Kasumi-1 (cell line): ENCODE measurements around the gene SPATA31D4.
"Not testable (repeated sequence)": the region's sequence is repeated elsewhere in the genome, so short reads cannot be mapped to it uniquely, and the experiment has no call there.

Experiments used
- DNase-seq, 2 experiments: peaks; one replicate each; lab custom pipeline; 2025; lab: John Stamatoyannopoulos, UW

The SPATA31D4 gene

GRCh38 chr9:81928305-81928704 lies at the start of gene SPATA31D4:
TSS of gene SPATA31D4 (plus strand) at chr9:81928428. CDS start at chr9:81928514, 86 bp downstream.
- DNase-seq = not testable (repeated sequence)

GRCh38 chr9:81878530-81878929 lies 49.7 kb upstream of the SPATA31D4 start:
- no peak for DNase-seq

- DNase-seq = no peak
Measured at GRCh38 chr9:81879501-81879916, 48.7 kb upstream of the SPATA31D4 start.

- DNase-seq = no peak
Measured at GRCh38 chr9:81885602-81886001, 42.6 kb upstream of the SPATA31D4 start.

GRCh38 chr9:81886665-81887064 lies 41.6 kb upstream of the SPATA31D4 start:
- no peak for DNase-seq

- no peak for DNase-seq
Measured at GRCh38 chr9:81890104-81890503, 38.1 kb upstream of the SPATA31D4 start.

- DNase-seq = no peak
Measured at GRCh38 chr9:81892440-81892839, 35.8 kb upstream of the SPATA31D4 start.

- no peak for DNase-seq
Measured at GRCh38 chr9:81893929-81894328, 34.3 kb upstream of the SPATA31D4 start.

- no peak for DNase-seq
Measured at GRCh38 chr9:81894891-81895290, 33.3 kb upstream of the SPATA31D4 start.

- DNase-seq = no peak
Measured at GRCh38 chr9:81896070-81896469, 32.2 kb upstream of the SPATA31D4 start.

GRCh38 chr9:81898851-81899250 lies 29.4 kb upstream of the SPATA31D4 start:
- DNase-seq = no peak

GRCh38 chr9:81902196-81902595 lies 26.0 kb upstream of the SPATA31D4 start:
- DNase-seq = no peak

- no peak for DNase-seq
Measured at GRCh38 chr9:81902626-81903025, 25.6 kb upstream of the SPATA31D4 start.

GRCh38 chr9:81906671-81907070 lies 21.6 kb upstream of the SPATA31D4 start:
- no peak for DNase-seq

GRCh38 chr9:81912135-81912534 lies 16.1 kb upstream of the SPATA31D4 start:
- DNase-seq = no peak

- DNase-seq = no peak
Measured at GRCh38 chr9:81915801-81916505, 12.3 kb upstream of the SPATA31D4 start.

GRCh38 chr9:81918507-81918906 lies 9.7 kb upstream of the SPATA31D4 start:
- DNase-seq = not testable (repeated sequence)

- not testable (repeated sequence) for DNase-seq
Measured at GRCh38 chr9:81930147-81930546, 1.9 kb downstream of the SPATA31D4 start.

GRCh38 chr9:81933547-81933946 lies 5.3 kb downstream of the SPATA31D4 start:
- not testable (repeated sequence) for DNase-seq

GRCh38 chr9:81943393-81943792 lies 15.2 kb downstream of the SPATA31D4 start, which contains the start of gene SPATA31D3:
TSS of gene SPATA31D3 (plus strand) at chr9:81943500. CDS start at chr9:81943586, 86 bp downstream.
- DNase-seq = not testable (repeated sequence)

- DNase-seq = not testable (repeated sequence)
Measured at GRCh38 chr9:81948650-81949049, 20.4 kb downstream of the SPATA31D4 start.

GRCh38 chr9:81953096-81953495 lies 24.9 kb downstream of the SPATA31D4 start:
- no peak for DNase-seq

GRCh38 chr9:81955625-81956024 lies 27.4 kb downstream of the SPATA31D4 start:
- DNase-seq = no peak
